Inferior parietal cortex (tissue), 1 donor: ENCODE measurements around the gene ERCC4.
A peak's percentile ranks its signal among the peaks of the same experiment; 100 is the strongest.

Experiments
- DNase-seq: peaks from one replicate; pipeline ENCODE4 v3.0.0-alpha.2; 2016; ENCODE audit errors: extremely low spot score

ERCC4 gene

GRCh38 chr16:13994239-13995106 lies 74.5 kb downstream of the ERCC4 start:
- DNase-seq = no peak

- DNase-seq = no peak
Measured at GRCh38 chr16:13995194-13995593, 75.2 kb downstream of the ERCC4 start.

- DNase-seq = no peak
Measured at GRCh38 chr16:13996778-13997288, 76.9 kb downstream of the ERCC4 start.

GRCh38 chr16:13997526-13997925 lies 77.6 kb downstream of the ERCC4 start:
- DNase-seq = no peak

GRCh38 chr16:13997933-13998332 lies 78.0 kb downstream of the ERCC4 start:
- DNase-seq = no peak

GRCh38 chr16:13999071-13999894 lies 79.3 kb downstream of the ERCC4 start:
- no peak for DNase-seq

GRCh38 chr16:13999895-14000425 lies 80.0 kb downstream of the ERCC4 start:
- DNase-seq = peak; percentile 34

GRCh38 chr16:14001521-14001920 lies 81.6 kb downstream of the ERCC4 start:
- DNase-seq = no peak
